ENCODE measurements around the gene PPP2CA.
A peak's percentile ranks its signal among the peaks of the same experiment; 100 is the strongest.
"Not testable (repeated sequence)": the region's sequence is repeated elsewhere in the genome, so short reads cannot be mapped to it uniquely, and the experiment has no call there.

PPP2CA gene

DNA sequence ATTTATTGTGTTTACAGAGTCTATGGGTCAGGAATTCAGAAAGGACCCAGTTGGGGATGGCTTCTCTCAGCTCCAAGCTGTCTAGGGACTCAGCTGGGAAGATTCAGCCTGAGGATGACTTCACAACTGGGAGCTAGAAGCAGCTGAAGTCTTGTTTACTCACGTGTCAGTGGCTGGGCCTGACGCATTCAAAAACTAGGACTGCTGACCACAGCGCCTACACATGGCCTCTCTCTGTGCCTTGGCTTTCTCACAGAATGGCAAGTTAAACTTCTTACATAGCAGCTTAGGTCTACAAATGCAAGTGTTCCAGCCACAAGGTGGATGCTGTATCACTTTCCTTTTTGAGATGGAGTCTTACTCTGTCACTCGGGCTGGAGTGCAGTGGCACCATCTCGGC, 16.3 kb upstream of the PPP2CA start:
- DNase-seq: no peak

GRCh38 chr5:134240421-134240962, 14.6 kb upstream of the PPP2CA start:
- DNase-seq: no peak

GRCh38 chr5:134236820-134237219, 10.9 kb upstream of the PPP2CA start:
- DNase-seq: no peak

DNA sequence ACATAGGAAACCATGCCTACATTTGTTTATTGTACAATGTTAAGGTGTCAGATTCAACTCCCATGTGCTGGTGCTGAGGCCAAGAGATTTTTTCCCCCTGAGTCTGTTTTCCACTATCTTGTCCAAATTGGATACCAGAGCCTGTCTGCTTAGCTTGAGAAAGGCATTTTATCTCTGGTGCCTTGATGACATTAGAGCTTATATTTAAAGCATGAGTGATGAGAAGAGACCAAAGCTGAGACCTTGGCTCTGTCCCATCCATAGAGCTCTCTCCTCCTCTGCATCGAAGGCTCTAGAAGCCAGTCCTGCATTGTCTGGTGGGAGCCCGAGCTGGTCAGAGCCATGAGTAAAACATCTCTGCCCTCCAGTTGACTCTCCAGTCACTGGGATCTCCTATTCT, 10.4 kb upstream of the PPP2CA start:
- no peak for DNase-seq

GRCh38 chr5:134228624-134229023, 2.8 kb upstream of the PPP2CA start:
- DNase-seq: no peak

- DNase-seq: no peak
Measured at GRCh38 chr5:134227776-134228175, 1.9 kb upstream of the PPP2CA start.

DNA sequence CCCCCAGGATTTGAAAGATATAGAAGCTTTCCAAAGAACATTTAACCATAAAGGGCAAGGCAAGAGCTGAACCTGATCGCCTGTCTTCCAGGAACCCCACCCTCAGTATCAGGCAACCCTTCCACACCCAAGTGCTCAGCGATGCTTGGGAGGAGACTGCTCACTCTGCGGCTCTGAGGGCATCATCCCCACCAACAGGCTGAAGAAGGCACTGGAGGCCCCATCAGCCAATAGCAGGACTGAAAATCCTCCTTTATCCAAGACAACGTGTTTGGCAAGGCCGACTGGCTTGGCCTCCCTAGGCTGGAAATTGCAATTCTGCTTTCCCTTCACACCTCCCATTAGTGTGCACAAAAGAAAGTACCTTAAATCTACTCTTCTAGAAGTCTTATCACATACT, 1.4 kb upstream of the PPP2CA start:
- DNase-seq: no peak

GRCh38 chr5:134226441-134227192, 744 bp upstream of the PPP2CA start:
- no peak for DNase-seq

DNA sequence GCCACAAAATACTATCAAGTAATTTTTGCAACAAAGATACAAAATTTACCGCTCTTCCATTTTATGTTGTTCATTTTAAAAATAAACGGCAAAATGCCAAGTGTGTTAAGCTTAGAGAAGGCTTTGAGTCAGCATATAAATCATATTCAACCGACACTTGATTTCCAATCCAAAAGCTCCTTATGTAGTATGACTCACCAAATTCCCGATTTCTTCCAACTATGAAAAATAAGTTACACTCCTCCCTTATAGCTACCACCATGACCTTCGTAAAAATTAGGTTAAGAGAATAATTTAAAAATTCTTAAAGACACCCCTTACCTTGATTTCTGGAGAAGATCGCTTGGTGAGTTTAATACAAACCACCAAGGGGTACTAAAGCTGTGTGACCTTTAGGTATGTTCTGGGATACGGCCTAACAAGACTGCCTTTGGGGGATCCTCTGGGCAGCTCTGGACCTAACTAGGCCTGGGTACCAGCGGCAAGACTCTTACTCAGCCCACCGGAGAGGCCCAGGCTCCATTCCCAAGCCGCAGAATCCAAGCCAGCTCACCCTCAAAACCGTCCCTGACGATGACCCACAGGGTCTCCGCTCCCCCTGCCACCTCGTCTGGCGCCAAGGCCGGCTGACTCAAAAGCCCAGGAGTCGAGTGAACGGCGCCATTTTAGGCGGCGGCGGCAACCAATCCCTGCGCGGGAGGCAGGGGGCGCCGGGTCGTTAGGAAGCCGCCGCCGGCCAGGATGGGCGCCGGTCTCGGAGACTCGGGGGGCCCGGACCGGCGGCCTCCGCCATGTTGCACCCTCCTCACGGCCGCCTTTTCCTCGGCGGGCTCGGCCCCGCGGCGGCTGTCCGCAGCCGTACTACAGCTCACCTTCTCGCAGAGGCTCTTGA, 739 bp downstream of the PPP2CA start:
- DNase-seq: peak; percentile 74

- no peak for DNase-seq
Measured at GRCh38 chr5:134223406-134224248, 2.2 kb downstream of the PPP2CA start.

GRCh38 chr5:134221690-134222089, 4.2 kb downstream of the PPP2CA start:
- not testable (repeated sequence) for DNase-seq

- no peak for DNase-seq
Measured at GRCh38 chr5:134215757-134216156, 10.1 kb downstream of the PPP2CA start.

DNA sequence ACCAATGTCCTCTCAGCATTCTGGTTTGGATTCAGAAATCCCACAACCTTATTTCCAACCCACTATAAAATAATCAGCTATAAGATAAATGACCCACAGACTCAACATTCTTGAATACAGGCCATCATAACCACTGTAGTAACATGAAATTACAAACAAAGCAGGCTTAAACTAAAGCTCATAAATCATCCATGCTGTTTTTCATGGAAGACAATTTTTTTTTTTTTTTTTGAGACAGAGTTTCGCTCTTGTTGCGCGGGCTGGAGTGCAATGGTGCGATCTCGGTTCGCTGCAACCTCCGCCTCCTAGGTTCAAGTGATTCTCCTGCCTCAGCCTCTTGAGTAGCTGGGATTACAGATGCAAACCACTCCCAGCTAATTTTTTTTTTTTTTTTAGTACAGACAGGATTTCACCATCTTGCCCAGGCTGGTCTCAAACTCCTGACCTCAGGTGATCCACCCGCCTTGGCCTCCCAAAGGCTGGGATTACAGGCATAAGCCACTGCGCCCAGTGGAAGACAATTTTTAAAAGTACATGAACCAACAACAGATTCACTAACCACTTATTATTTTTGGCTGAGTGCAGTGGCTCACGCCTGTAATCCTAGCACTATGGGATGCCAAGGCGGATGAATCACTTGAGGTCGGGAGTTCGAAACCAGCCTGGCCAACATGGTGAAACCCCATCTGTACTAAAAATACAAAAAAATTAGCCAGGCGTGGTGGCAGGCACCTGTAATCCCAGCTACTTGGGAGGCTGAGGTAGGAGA, 14.4 kb downstream of the PPP2CA start:
- DNase-seq: not testable (repeated sequence)

- no peak for DNase-seq
Measured at GRCh38 chr5:134209477-134210245, 16.2 kb downstream of the PPP2CA start.

GRCh38 chr5:134207696-134208095, 18.2 kb downstream of the PPP2CA start:
- no peak for DNase-seq

GRCh38 chr5:134206627-134207160, 19.2 kb downstream of the PPP2CA start:
- DNase-seq: no peak

DNA sequence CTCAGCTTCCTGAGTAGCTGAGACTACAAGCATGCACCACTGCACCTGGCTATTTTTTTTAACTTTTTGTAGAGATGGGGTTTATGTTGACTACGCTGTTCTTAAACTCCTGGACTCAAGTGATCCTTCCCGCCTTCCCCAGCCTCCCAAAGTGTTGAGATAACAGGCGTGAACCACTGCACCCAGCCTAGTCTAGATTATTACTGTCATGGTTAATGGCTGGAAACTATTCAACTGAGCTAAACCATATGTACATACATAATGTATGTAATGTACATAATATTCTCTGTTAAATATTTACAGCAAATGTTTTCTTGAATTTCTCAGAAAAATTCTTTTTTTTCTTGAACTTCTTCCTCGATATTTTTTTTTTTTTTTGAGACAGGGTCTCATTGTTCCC, 21.3 kb downstream of the PPP2CA start:
- DNase-seq: no peak

DNA sequence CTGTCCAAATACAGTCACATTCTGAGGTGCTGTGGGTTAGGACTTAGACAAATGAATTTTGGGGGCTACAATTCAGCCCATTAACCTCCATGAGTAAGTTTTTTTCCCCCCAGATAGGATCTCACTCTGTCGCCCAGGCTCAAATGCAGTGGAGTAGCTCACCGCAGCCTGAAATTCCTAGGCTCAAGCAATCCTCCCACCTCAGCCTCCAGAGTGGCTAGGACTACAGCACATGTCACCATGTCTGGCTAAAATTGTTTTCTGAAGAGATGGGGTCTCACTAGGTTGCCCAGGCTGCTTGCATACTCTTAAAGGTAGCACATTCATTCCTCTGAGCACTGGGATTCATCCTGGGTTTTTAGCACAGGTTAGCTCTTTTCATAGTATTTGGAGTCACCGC, 22.2 kb downstream of the PPP2CA start:
- DNase-seq: no peak

- DNase-seq: no peak
Measured at GRCh38 chr5:134195666-134196065, 30.2 kb downstream of the PPP2CA start.

- no peak for DNase-seq
Measured at GRCh38 chr5:134189031-134189430, 36.8 kb downstream of the PPP2CA start.

DNA sequence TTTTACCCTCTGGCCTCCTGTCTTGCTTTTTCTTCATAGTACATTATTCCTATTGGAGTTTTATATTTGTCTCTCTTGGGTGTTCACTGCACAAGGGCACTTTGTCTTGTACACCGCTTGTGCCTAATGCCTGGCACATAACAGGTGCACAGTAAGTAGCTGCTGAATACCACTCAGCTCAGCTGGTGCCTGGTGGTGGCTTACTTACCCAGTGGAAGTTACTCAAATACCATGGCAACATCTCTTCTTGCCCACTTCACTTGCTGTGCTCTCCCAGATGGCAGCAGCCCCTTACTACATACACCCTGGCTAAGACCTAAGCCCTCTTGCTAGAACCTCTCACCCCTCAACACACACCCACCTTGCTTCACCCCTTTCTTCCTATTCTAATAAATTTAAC, 37.8 kb downstream of the PPP2CA start:
- no peak for DNase-seq
